SK-MEL-5 (cell line): Measurements from ENCODE around the gene KPNA6. TPM values are rescaled to one million over a fixed set of nuclear protein-coding genes. Genes with fewer than 3 reads are reported as not detected.
"Not testable (repeated sequence)": the region's sequence is repeated elsewhere in the genome, so short reads cannot be mapped to it uniquely, and the experiment has no call there.

Source experiments
- DNase-seq: peaks from one replicate; pipeline ENCODE4 v3.0.0-alpha.2; 2016; ENCODE audit warnings: low read depth, low spot score
- in situ Hi-C: cut with HindIII; loops from 2 replicates; pipeline ENCODE4 v1.10.0; 2016; ENCODE audit warnings: low sequenced_read_pairs, high pct_unique_total_duplicates, low pct_unique_long_range_greater_than_20kb
- polyA plus RNA-seq, 2 experiments: library from polyadenylated mRNA; depleted of rRNA; stranded (reverse); fragments of >200 nt; gene quantifications; 2 replicates each; pipeline ENCODE4 v1.2.3, GENCODE V29; 2015
- total RNA-seq: library from RNA; depleted of rRNA; stranded (reverse); fragments of >200 nt; shearing (Covaris generic); gene quantifications from 2 replicates; pipeline ENCODE4 v1.2.3, GENCODE V29; 2014; rRNA removed

KPNA6 gene
- 33.8 and 34.1 TPM in 2 replicates for total RNA-seq
- polyA plus RNA-seq (2015; cell fraction: cytosol; rRNA removed) = 29.2 and 40.4 TPM in 2 replicates
- 18.3 and 19.1 TPM in 2 replicates for polyA plus RNA-seq (2015; cell fraction: nucleus; rRNA removed)

GRCh38 chr1:32107742-32108661, at the start of gene KPNA6:
TSS of gene KPNA6 (plus strand) at chr1:32108056. CDS start at chr1:32108131, 75 bp downstream.
- in situ Hi-C loops = no loop called here
- peak; percentile 95 for DNase-seq

GRCh38 chr1:32060914-32061313, 46.9 kb upstream of the KPNA6 start:
- DNase-seq = no peak
- in situ Hi-C loops = no loop called here

GRCh38 chr1:32062867-32063230, 45.0 kb upstream of the KPNA6 start:
- in situ Hi-C loops = no loop called here
- no peak for DNase-seq

GRCh38 chr1:32063261-32063681, 44.6 kb upstream of the KPNA6 start:
- DNase-seq = peak; percentile 81
- in situ Hi-C loops = no loop called here

GRCh38 chr1:32065613-32066488, 42.0 kb upstream of the KPNA6 start:
- DNase-seq, in situ Hi-C loops: not testable (repeated sequence)

GRCh38 chr1:32066489-32066873, 41.4 kb upstream of the KPNA6 start:
- in situ Hi-C loops = no loop called here
- DNase-seq = peak; percentile 41

- DNase-seq = no peak
- in situ Hi-C loops = no loop called here
These were observed 38.8 kb upstream of the KPNA6 start for GRCh38 chr1:32068957-32069588.

GRCh38 chr1:32071758-32072621, 35.9 kb upstream of the KPNA6 start:
- in situ Hi-C loops = no loop called here
- no peak for DNase-seq

- peak; percentile 91 for DNase-seq
- in situ Hi-C loops = no loop called here
These were observed 35.1 kb upstream of the KPNA6 start, which contains the start of gene TMEM39B for GRCh38 chr1:32072622-32073298. TSS of gene TMEM39B (plus strand) at chr1:32072939. CDS start at chr1:32073048, 109 bp downstream.

GRCh38 chr1:32073299-32074229, 34.3 kb upstream of the KPNA6 start:
- in situ Hi-C loops = no loop called here
- no peak for DNase-seq

- DNase-seq = no peak
- in situ Hi-C loops = no loop called here
These were observed 33.0 kb upstream of the KPNA6 start for GRCh38 chr1:32074841-32075240.

GRCh38 chr1:32077451-32077850, 30.4 kb upstream of the KPNA6 start:
- no peak for DNase-seq
- in situ Hi-C loops = no loop called here

- DNase-seq = no peak
- in situ Hi-C loops = no loop called here
These were observed 25.8 kb upstream of the KPNA6 start for GRCh38 chr1:32082022-32082421.

- in situ Hi-C loops, DNase-seq: not testable (repeated sequence)
These were observed 21.5 kb upstream of the KPNA6 start for GRCh38 chr1:32086381-32086780.

- in situ Hi-C loops = no loop called here
- no peak for DNase-seq
These were observed 16.7 kb upstream of the KPNA6 start for GRCh38 chr1:32091176-32091575.
